SK-N-SH treated with all-trans-retinoic acid at 6 μM for 48 hours (cell line): ENCODE measurements around the gene VEPH1.

ENCODE experiments used
- BACH2 ChIP-seq: fragments of 250-450 bp; sonication (Bioruptor Pico); IDR thresholded peaks from 2 replicates; pipeline ENCODE4 v1.9.0; 2021; ENCODE audit warnings: mild to moderate bottlenecking, borderline replicate concordance
- CSDC2 ChIP-seq: fragments of 250-450 bp; sonication (Bioruptor Pico); IDR thresholded peaks from 2 replicates; pipeline ENCODE4 v1.5.0; 2020; ENCODE audit warnings: mild to moderate bottlenecking, moderate library complexity
- RARB ChIP-seq: fragments of 250-450 bp; sonication (Bioruptor Pico); IDR thresholded peaks from 2 replicates; pipeline ENCODE4 v1.8.0; 2021; ENCODE audit warnings: mild to moderate bottlenecking, moderate library complexity
- ZNF70 ChIP-seq: fragments of 450-650 bp; formaldehyde crosslinking; IDR thresholded peaks from 2 replicates; pipeline ENCODE4 v1.5.0; 2020; ENCODE audit warnings: mild to moderate bottlenecking, moderate library complexity
- TF ChIP-seq, protein P1 (sequence below): fragments of 250-450 bp; sonication (Bioruptor Pico); IDR thresholded peaks from 2 replicates; pipeline ENCODE4 v1.5.1; 2021; ENCODE audit warnings: mild to moderate bottlenecking, moderate library complexity

- TF ChIP-seq ZNF70 (CRISPR knock-in tag) (no peak), RARB (CRISPR knock-in tag) (no peak), CSDC2 (CRISPR knock-in tag) (no peak), BACH2 (CRISPR knock-in tag) (no peak)
- TF ChIP-seq, protein P1, sequence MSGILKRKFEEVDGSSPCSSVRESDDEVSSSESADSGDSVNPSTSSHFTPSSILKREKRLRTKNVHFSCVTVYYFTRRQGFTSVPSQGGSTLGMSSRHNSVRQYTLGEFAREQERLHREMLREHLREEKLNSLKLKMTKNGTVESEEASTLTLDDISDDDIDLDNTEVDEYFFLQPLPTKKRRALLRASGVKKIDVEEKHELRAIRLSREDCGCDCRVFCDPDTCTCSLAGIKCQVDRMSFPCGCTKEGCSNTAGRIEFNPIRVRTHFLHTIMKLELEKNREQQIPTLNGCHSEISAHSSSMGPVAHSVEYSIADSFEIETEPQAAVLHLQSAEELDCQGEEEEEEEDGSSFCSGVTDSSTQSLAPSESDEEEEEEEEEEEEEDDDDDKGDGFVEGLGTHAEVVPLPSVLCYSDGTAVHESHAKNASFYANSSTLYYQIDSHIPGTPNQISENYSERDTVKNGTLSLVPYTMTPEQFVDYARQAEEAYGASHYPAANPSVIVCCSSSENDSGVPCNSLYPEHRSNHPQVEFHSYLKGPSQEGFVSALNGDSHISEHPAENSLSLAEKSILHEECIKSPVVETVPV (CRISPR knock-in tag): no peak
Measured at GRCh38 chr3:157355276-157355675, 147.9 kb downstream of the VEPH1 start.
